GM11168 (cell line): ENCODE results near the gene OGFOD2.

Experiments
- in situ Hi-C: fragments of 300-500 bp; cut with MboI; formaldehyde crosslinking; loops from one replicate; pipeline ENCODE4 v1.12.0; 2022; ENCODE audit warnings: low sequenced_read_pairs; ENCODE audit not compliant: unreplicated experiment

The OGFOD2 gene

GRCh38 chr12:122949816-122950675, 25.0 kb upstream of the OGFOD2 start:
- in situ Hi-C loops = loop anchor here (5.0 to 25.0 kb wide), 2 partner anchors 93 to 313 kb away; no protein-coding TSS in a partner anchor

- in situ Hi-C loops = loop anchor here (5.0 to 25.0 kb wide), 2 partner anchors 94 to 314 kb away; no protein-coding TSS in a partner anchor
These were observed 23.6 kb upstream of the OGFOD2 start for GRCh38 chr12:122951406-122951805.

- in situ Hi-C loops = loop anchor here (5.0 to 25.0 kb wide), 2 partner anchors 95 to 315 kb away; no protein-coding TSS in a partner anchor
These were observed 22.8 kb upstream of the OGFOD2 start for GRCh38 chr12:122951979-122952892.

- in situ Hi-C loops = loop anchor here (5.0 to 25.0 kb wide), 2 partner anchors 163 to 318 kb away; no protein-coding TSS in a partner anchor
These were observed 19.9 kb upstream of the OGFOD2 start for GRCh38 chr12:122955156-122955555.

GRCh38 chr12:122956035-122956434, 19.0 kb upstream of the OGFOD2 start:
- in situ Hi-C loops = loop anchor here (5.0 to 25.0 kb wide), 2 partner anchors 164 to 319 kb away; no protein-coding TSS in a partner anchor

- in situ Hi-C loops = loop anchor here (5.0 to 25.0 kb wide), 2 partner anchors 166 to 321 kb away; no protein-coding TSS in a partner anchor
These were observed 16.7 kb upstream of the OGFOD2 start for GRCh38 chr12:122958198-122958888.

GRCh38 chr12:122959566-122960192, 15.4 kb upstream of the OGFOD2 start:
- in situ Hi-C loops = loop anchor here (5.0 to 25.0 kb wide), 2 partner anchors 167 to 322 kb away; no protein-coding TSS in a partner anchor

- in situ Hi-C loops = loop anchor here (25.0 kb wide), 1 partner anchor 323 kb away; no protein-coding TSS in a partner anchor
These were observed 14.9 kb upstream of the OGFOD2 start for GRCh38 chr12:122960193-122960569.

- in situ Hi-C loops = loop anchor here (25.0 kb wide), 1 partner anchor 324 kb away; no protein-coding TSS in a partner anchor
These were observed 13.3 kb upstream of the OGFOD2 start for GRCh38 chr12:122961531-122962329.

GRCh38 chr12:122963941-122964265, 11.1 kb upstream of the OGFOD2 start:
- in situ Hi-C loops = loop anchor here (25.0 kb wide), 1 partner anchor 327 kb away; no protein-coding TSS in a partner anchor

- in situ Hi-C loops = loop anchor here (25.0 kb wide), 1 partner anchor 327 kb away; no protein-coding TSS in a partner anchor
These were observed 10.4 kb upstream of the OGFOD2 start for GRCh38 chr12:122964439-122965257.

GRCh38 chr12:122965321-122965751, 9.7 kb upstream of the OGFOD2 start:
- in situ Hi-C loops = loop anchor here (25.0 kb wide), 1 partner anchor 328 kb away; no protein-coding TSS in a partner anchor

- in situ Hi-C loops = loop anchor here (25.0 kb wide), 1 partner anchor 329 kb away; no protein-coding TSS in a partner anchor
These were observed 8.9 kb upstream of the OGFOD2 start, which contains the start of gene ABCB9 for GRCh38 chr12:122965851-122966742. TSS of gene ABCB9 (minus strand) at chr12:122966463. CDS start at chr12:122960235, 6,228 bp downstream.

- in situ Hi-C loops = loop anchor here (25.0 kb wide), 1 partner anchor 330 kb away; no protein-coding TSS in a partner anchor
These were observed 8.1 kb upstream of the OGFOD2 start for GRCh38 chr12:122966743-122967550.

GRCh38 chr12:122968104-122968503, 6.9 kb upstream of the OGFOD2 start:
- in situ Hi-C loops = loop anchor here (25.0 kb wide), 1 partner anchor 331 kb away; no protein-coding TSS in a partner anchor
